GM12878 (cell line): ENCODE measurements around the gene CCDC70. TPM values are rescaled to one million over a fixed set of nuclear protein-coding genes. Genes with fewer than 3 reads are reported as not detected.

Experiments
- CHD4 ChIP-seq: fragments of 200-600 bp; sonication (generic); IDR thresholded peaks from 2 replicates; pipeline ENCODE4 v1.6.1; 2016; ENCODE audit warnings: mild to moderate bottlenecking
- CREB1 ChIP-seq: IDR thresholded peaks from 2 replicates; pipeline ENCODE4 v1.6.1; 2012; ENCODE audit warnings: low read depth, mild to moderate bottlenecking, inconsistent platforms
- POU2F2 ChIP-seq: IDR thresholded peaks from 3 replicates; pipeline ENCODE4 v1.6.1; 2011; ENCODE audit warnings: low read depth, mild to moderate bottlenecking, low read length, borderline replicate concordance
- TCF7 ChIP-seq: IDR thresholded peaks from 2 replicates; pipeline ENCODE4 v1.6.1; 2014; ENCODE audit warnings: antibody characterized with exemption, borderline replicate concordance
- polyA plus RNA-seq, 11 experiments: library from polyadenylated mRNA; depleted of rRNA in 4 of 11; unstranded in 6 of 11; stranded (reverse) in 5 of 11; fragments of >200 nt; fragmentation: Nextera tagmentation in 4 of 11; fragmentation: Illumina TruSeq in 1 of 11; extraction: Ambion mirVana in 4 of 11; extraction: Trizol in 1 of 11; gene quantifications; 1 replicate in 1 of 11; 2 replicates in 10 of 11; pipeline versions ENCODE4 v1.2.1 to v1.2.3, GENCODE V29; 2011 to 2016; ENCODE audit warnings: inconsistent platforms in 2 of 11, missing spikeins in 2 of 11, low read depth in 1 of 11
- total RNA-seq, 4 experiments: library from RNA; depleted of rRNA in 3 of 4; stranded (reverse); fragments of >200 nt in 3 of 4; fragmentation: Illumina TruSeq in 1 of 4; extraction: Trizol in 1 of 4; gene quantifications; 2 replicates each; pipeline versions ENCODE4 v1.2.1 to v1.2.3, GENCODE V29; 2013 to 2021
- TF ChIP-seq, protein P1 (sequence below): IDR thresholded peaks from 2 replicates; pipeline ENCODE4 v1.6.1; 2012; ENCODE audit warnings: low read length, inconsistent platforms
- TF ChIP-seq, protein P2 (sequence below): fragments of 450-650 bp; formaldehyde crosslinking; IDR thresholded peaks from 2 replicates; pipeline ENCODE4 v1.4.0; 2020; ENCODE audit warnings: mild to moderate bottlenecking, moderate library complexity
- TF ChIP-seq, protein P3 (sequence below): fragments of 450-650 bp; formaldehyde crosslinking; IDR thresholded peaks from 2 replicates; pipeline ENCODE4 v1.5.0; 2022; ENCODE audit warnings: mild to moderate bottlenecking, missing genetic modification characterization

The CCDC70 gene
- total and polyA plus RNA-seq, 10 of the 15 experiments (the other 5 are each of a cell fraction or from before 2014, with no cell fraction given) = not detected

DNA sequence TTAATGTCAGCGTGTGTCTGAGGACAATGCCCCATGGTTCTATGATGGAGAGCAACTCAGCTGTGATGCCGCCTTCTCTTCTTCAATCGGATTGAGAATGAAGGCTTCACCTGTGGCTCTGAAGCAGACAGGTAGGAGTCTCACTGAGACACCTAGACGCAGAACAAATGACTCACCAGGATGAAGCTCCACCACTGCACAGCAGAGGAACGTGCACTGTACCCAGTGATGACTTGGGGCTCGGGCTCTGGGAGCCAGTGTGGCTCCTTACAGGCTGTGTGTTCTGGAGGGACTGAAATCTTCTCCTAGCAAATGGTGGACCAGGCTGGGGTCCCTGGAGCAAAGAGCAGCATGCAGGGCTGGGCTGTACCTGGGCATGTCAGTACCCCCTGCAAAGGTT lies 44.0 kb downstream of the CCDC70 start (continued):
- TF ChIP-seq, protein P1, sequence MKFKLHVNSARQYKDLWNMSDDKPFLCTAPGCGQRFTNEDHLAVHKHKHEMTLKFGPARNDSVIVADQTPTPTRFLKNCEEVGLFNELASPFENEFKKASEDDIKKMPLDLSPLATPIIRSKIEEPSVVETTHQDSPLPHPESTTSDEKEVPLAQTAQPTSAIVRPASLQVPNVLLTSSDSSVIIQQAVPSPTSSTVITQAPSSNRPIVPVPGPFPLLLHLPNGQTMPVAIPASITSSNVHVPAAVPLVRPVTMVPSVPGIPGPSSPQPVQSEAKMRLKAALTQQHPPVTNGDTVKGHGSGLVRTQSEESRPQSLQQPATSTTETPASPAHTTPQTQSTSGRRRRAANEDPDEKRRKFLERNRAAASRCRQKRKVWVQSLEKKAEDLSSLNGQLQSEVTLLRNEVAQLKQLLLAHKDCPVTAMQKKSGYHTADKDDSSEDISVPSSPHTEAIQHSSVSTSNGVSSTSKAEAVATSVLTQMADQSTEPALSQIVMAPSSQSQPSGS = no peak
- TF ChIP-seq, protein P2, sequence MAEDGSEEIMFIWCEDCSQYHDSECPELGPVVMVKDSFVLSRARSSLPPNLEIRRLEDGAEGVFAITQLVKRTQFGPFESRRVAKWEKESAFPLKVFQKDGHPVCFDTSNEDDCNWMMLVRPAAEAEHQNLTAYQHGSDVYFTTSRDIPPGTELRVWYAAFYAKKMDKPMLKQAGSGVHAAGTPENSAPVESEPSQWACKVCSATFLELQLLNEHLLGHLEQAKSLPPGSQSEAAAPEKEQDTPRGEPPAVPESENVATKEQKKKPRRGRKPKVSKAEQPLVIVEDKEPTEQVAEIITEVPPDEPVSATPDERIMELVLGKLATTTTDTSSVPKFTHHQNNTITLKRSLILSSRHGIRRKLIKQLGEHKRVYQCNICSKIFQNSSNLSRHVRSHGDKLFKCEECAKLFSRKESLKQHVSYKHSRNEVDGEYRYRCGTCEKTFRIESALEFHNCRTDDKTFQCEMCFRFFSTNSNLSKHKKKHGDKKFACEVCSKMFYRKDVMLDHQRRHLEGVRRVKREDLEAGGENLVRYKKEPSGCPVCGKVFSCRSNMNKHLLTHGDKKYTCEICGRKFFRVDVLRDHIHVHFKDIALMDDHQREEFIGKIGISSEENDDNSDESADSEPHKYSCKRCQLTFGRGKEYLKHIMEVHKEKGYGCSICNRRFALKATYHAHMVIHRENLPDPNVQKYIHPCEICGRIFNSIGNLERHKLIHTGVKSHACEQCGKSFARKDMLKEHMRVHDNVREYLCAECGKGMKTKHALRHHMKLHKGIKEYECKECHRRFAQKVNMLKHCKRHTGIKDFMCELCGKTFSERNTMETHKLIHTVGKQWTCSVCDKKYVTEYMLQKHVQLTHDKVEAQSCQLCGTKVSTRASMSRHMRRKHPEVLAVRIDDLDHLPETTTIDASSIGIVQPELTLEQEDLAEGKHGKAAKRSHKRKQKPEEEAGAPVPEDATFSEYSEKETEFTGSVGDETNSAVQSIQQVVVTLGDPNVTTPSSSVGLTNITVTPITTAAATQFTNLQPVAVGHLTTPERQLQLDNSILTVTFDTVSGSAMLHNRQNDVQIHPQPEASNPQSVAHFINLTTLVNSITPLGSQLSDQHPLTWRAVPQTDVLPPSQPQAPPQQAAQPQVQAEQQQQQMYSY (CRISPR knock-in tag) = no peak
- no peak for TF ChIP-seq POU2F2
- TF ChIP-seq, protein P3, sequence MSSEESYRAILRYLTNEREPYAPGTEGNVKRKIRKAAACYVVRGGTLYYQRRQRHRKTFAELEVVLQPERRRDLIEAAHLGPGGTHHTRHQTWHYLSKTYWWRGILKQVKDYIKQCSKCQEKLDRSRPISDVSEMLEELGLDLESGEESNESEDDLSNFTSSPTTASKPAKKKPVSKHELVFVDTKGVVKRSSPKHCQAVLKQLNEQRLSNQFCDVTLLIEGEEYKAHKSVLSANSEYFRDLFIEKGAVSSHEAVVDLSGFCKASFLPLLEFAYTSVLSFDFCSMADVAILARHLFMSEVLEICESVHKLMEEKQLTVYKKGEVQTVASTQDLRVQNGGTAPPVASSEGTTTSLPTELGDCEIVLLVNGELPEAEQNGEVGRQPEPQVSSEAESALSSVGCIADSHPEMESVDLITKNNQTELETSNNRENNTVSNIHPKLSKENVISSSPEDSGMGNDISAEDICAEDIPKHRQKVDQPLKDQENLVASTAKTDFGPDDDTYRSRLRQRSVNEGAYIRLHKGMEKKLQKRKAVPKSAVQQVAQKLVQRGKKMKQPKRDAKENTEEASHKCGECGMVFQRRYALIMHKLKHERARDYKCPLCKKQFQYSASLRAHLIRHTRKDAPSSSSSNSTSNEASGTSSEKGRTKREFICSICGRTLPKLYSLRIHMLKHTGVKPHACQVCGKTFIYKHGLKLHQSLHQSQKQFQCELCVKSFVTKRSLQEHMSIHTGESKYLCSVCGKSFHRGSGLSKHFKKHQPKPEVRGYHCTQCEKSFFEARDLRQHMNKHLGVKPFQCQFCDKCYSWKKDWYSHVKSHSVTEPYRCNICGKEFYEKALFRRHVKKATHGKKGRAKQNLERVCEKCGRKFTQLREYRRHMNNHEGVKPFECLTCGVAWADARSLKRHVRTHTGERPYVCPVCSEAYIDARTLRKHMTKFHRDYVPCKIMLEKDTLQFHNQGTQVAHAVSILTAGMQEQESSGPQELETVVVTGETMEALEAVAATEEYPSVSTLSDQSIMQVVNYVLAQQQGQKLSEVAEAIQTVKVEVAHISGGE = no peak
- no peak for TF ChIP-seq TCF7
- no peak for TF ChIP-seq CREB1
- no peak for TF ChIP-seq CHD4
